Natural killer cell (primary cell): ENCODE results near the gene CAPN9. TPM values are rescaled to one million over a fixed set of nuclear protein-coding genes. Genes with fewer than 3 reads are reported as not detected.
"Not testable (repeated sequence)": the region's sequence is repeated elsewhere in the genome, so short reads cannot be mapped to it uniquely, and the experiment has no call there.

Experiments used
- ATAC-seq, 3 donors: fragments of 150-1000 bp in 2 of 3; fragments of 200-7000 bp in 1 of 3; cut with Tn5 transposase; 1 replicate in 1 of 3; 2 replicates in 2 of 3; pipeline ENCODE4 v1.10.0; 2021; ENCODE audit warnings: mild to moderate bottlenecking in 2 of 3, moderate library complexity in 2 of 3
- DNase-seq, 2 donors: peaks; one replicate each; pipeline versions ENCODE4 v3.0.0 to v3.0.0-alpha.2; 2013 to 2021; ENCODE audit warnings: mixed read lengths in 1 of 2
- H3K27ac ChIP-seq: one replicate; pipeline ENCODE4 v1.5.1; 2013; ENCODE audit warnings: mild to moderate bottlenecking, low read length
- H3K27me3 ChIP-seq: one replicate; pipeline ENCODE4 v1.6.1; 2013; ENCODE audit warnings: low read length; ENCODE audit not compliant: control insufficient read depth, insufficient read depth
- H3K36me3 ChIP-seq: one replicate; pipeline ENCODE4 v1.6.1; 2013; ENCODE audit warnings: low read length; ENCODE audit not compliant: control insufficient read depth, insufficient read depth
- H3K4me1 ChIP-seq: one replicate; pipeline ENCODE4 v1.6.1; 2013; ENCODE audit warnings: low read length; ENCODE audit not compliant: control insufficient read depth, insufficient read depth
- H3K4me3 ChIP-seq: one replicate; pipeline ENCODE4 v1.5.1; 2013; ENCODE audit warnings: low read length
- H3K9me3 ChIP-seq: one replicate; pipeline ENCODE4 v1.6.1; 2013; ENCODE audit warnings: low read length; ENCODE audit not compliant: control insufficient read depth, insufficient read depth
- H3K27ac Mint-ChIP-seq, 2 donors: one replicate each; pipeline ENCODE4 v1.8.0; 2022; ENCODE audit warnings: mild to moderate bottlenecking in 2 of 2, mixed read lengths in 2 of 2, moderate library complexity in 1 of 2
- H3K27me3 Mint-ChIP-seq, 2 donors: one replicate each; pipeline ENCODE4 v1.8.0; 2022; ENCODE audit warnings: low read depth in 2 of 2, mixed read lengths in 2 of 2
- H3K36me3 Mint-ChIP-seq: one replicate; pipeline ENCODE4 v1.8.0; 2022; ENCODE audit warnings: mixed read lengths
- H3K4me1 Mint-ChIP-seq, 2 donors: one replicate each; pipeline ENCODE4 v1.8.0; 2022; ENCODE audit warnings: mixed read lengths in 2 of 2
- H3K4me3 Mint-ChIP-seq: one replicate; pipeline ENCODE4 v1.8.0; 2022; ENCODE audit warnings: mild to moderate bottlenecking, moderate library complexity, mixed read lengths
- H3K9me3 Mint-ChIP-seq, 2 donors: one replicate each; pipeline ENCODE4 v1.8.0; 2022; ENCODE audit warnings: mixed read lengths in 2 of 2
- WGBS: methylation state at CpG from one replicate; pipeline ENCODE4 v1.1.7; 2013; ENCODE audit warnings: missing lambda C conversion rate; ENCODE audit not compliant: insufficient coverage; 5-methylcytosine and 5-hydroxymethylcytosine counted together
- intact Hi-C: fragments of 100-400 bp; cut with micrococcal nuclease; formaldehyde crosslinking; loops from one replicate; pipeline ENCODE4 v1.14.2; 2022
- total RNA-seq, 4 donors: library from RNA; stranded (reverse); fragments of 120-200 nt in 1 of 4; gene quantifications; one replicate each; pipeline versions ENCODE4 v1.2.3 to v1.2.4, GENCODE V29; 2013 to 2022
- TF ChIP-seq, protein P1 (sequence below): fragments of 200-600 bp; IDR thresholded peaks from one replicate; pipeline ENCODE4 v1.8.0; 2022; ENCODE audit warnings: antibody characterized with exemption

Gene CAPN9
- total RNA-seq, 3 donors from 2014 or later (not counting 1 experiment from before 2014, with no cell fraction given): not detected

DNA sequence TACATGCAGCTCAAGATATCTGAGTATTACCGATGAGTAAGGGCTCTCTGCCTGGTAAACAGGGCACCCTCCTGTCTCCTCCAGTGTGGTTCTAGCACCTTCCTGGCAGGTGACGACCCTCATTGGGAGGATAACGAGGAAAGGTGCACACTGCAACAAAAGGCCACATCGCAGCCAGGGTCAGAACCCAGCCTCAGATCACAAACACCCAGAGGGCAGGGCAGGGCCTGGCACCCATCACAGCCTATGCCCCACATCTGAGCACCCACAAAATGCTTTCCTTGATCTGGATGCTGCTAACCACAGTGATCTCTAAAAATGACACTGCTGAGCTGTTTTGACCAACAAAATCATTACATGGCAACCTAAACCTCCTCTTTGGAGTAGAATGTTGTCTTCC, 97.4 kb downstream of the CAPN9 start:
- no peaks in the 10 kb centered on the region for H3K27me3 Mint-ChIP-seq
- H3K27me3 ChIP-seq: no peaks in the 10 kb centered on the region
- H3K27ac ChIP-seq: no peak overlapping the region
- H3K27ac Mint-ChIP-seq: no peak overlapping the region
- H3K4me3 Mint-ChIP-seq: no peak overlapping the region
- 95% methylated on average over 4 of the region's 4 CpGs for WGBS
- H3K36me3 ChIP-seq: no peaks in the 10 kb centered on the region
- DNase-seq (no peak), ATAC-seq (no peak)
- no peaks in the 10 kb centered on the region for H3K9me3 Mint-ChIP-seq
- H3K36me3 Mint-ChIP-seq: no peaks in the 10 kb centered on the region
- intact Hi-C loops: no loop called here
- H3K4me3 ChIP-seq: no peak overlapping the region
- no peaks in the 10 kb centered on the region for H3K9me3 ChIP-seq
- TF ChIP-seq, protein P1, sequence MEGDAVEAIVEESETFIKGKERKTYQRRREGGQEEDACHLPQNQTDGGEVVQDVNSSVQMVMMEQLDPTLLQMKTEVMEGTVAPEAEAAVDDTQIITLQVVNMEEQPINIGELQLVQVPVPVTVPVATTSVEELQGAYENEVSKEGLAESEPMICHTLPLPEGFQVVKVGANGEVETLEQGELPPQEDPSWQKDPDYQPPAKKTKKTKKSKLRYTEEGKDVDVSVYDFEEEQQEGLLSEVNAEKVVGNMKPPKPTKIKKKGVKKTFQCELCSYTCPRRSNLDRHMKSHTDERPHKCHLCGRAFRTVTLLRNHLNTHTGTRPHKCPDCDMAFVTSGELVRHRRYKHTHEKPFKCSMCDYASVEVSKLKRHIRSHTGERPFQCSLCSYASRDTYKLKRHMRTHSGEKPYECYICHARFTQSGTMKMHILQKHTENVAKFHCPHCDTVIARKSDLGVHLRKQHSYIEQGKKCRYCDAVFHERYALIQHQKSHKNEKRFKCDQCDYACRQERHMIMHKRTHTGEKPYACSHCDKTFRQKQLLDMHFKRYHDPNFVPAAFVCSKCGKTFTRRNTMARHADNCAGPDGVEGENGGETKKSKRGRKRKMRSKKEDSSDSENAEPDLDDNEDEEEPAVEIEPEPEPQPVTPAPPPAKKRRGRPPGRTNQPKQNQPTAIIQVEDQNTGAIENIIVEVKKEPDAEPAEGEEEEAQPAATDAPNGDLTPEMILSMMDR: no peak
- H3K4me1 Mint-ChIP-seq: no peaks in the 10 kb centered on the region
- H3K4me1 ChIP-seq: no peaks in the 10 kb centered on the region

DNA sequence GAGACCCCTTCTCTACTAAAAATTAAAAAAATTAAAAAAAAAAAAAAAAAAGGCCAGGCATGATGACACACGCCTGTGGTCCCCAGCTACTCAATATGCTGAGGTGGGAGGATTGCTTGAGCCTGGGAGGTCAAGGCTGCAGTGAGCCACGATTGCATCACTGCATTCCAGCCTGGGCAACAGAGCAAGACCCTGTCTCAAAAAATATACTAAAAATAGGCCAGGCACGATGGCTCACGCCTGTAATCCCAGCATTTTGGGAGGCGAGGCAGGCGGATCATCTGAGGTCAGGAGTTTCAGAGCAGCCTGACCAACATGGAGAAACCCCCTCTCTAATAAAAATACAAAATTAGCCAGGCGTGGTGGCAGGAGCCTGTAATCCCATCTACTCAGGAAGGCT, 98.0 kb downstream of the CAPN9 start:
- H3K27ac ChIP-seq, H3K9me3 ChIP-seq, H3K27me3 Mint-ChIP-seq, DNase-seq, H3K9me3 Mint-ChIP-seq, H3K36me3 ChIP-seq, H3K4me1 ChIP-seq, H3K36me3 Mint-ChIP-seq, H3K4me1 Mint-ChIP-seq, H3K4me3 Mint-ChIP-seq, intact Hi-C loops, H3K27ac Mint-ChIP-seq, H3K4me3 ChIP-seq, ATAC-seq, H3K27me3 ChIP-seq: not testable (repeated sequence)
- 92% methylated on average over 7 of the region's 7 CpGs for WGBS

DNA sequence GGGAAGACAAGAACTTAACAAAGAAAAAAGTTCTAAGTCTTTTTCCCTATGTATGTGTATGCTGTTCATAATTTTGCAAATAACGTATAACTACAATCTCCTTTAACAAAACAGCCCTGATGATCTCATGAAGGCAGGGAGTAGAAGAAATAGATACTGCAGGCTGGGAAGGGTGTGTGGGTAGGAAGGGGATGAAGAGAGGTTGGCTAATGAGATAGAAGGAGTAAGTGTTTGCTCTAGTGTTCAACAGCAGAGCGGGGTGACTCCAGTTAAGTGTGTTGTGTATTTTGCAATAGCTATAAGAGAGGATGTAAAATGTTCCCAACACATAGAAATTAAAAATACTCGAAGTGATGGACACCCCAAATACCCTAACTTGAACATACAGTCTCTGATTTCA, 101.0 kb downstream of the CAPN9 start:
- H3K27ac ChIP-seq: no peak overlapping the region
- H3K4me1 Mint-ChIP-seq: no peaks in the 10 kb centered on the region
- no peaks in the 10 kb centered on the region for H3K27me3 Mint-ChIP-seq
- no peaks in the 10 kb centered on the region for H3K27me3 ChIP-seq
- no peak for DNase-seq
- WGBS: 73% methylated on average over 1 of the region's 3 CpGs
- intact Hi-C loops: no loop called here
- H3K4me3 ChIP-seq: no peak overlapping the region
- ATAC-seq: no peak
- H3K9me3 Mint-ChIP-seq: no peaks in the 10 kb centered on the region
- no peaks in the 10 kb centered on the region for H3K9me3 ChIP-seq
- no peaks in the 10 kb centered on the region for H3K4me1 ChIP-seq
- H3K4me3 Mint-ChIP-seq: no peak overlapping the region
- H3K27ac Mint-ChIP-seq: no peak overlapping the region
- no peaks in the 10 kb centered on the region for H3K36me3 ChIP-seq
- TF ChIP-seq, protein P1: no peak
- H3K36me3 Mint-ChIP-seq: no peaks in the 10 kb centered on the region

DNA sequence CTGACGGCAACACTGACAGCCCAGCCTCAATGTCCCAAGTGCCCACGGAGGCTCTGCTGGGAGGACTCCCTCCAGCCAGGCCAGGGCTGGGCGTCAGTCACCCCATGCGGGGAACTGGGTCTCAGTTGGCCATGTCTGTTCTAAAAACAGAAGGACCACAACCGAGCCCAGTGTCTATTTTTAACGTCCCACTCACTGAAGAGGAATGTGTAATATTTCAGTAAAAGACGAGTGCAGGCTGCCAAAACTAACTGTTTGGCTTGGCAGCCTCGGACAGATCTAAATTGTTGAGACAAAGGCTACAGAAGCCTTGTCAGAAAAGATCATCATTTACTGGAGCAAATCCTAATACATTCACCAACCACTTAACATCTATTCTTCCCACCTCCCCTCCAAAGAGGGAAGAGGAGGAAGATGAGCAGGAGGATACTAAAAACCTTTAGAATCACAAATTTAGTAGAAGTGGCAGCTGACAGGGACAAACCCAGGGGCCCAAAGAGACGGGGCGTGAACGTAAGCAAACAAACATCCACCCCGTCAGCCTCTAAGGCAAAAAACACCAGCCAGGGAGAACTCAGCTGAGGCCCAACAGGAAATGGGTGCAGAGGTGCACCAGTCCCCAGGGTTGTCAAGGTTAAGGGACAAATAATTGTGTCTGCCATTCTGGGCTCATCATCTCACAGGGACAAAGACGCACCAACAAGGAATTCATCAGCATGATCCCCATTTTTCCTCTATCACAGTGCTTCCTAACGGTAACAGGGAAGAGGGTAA, 102.5 kb downstream of the CAPN9 start:
- no peak overlapping the region for H3K27ac ChIP-seq
- H3K4me3 Mint-ChIP-seq: no peak overlapping the region
- no peak for DNase-seq
- H3K4me1 ChIP-seq: no peaks in the 10 kb centered on the region
- intact Hi-C loops: no loop called here
- no peak for ATAC-seq
- no peaks in the 10 kb centered on the region for H3K27me3 ChIP-seq
- no peaks in the 10 kb centered on the region for H3K9me3 ChIP-seq
- WGBS: 86% methylated on average over 14 of the region's 14 CpGs
- H3K9me3 Mint-ChIP-seq: no peaks in the 10 kb centered on the region
- H3K27me3 Mint-ChIP-seq: no peaks in the 10 kb centered on the region
- H3K36me3 ChIP-seq: no peaks in the 10 kb centered on the region
- no peaks in the 10 kb centered on the region for H3K4me1 Mint-ChIP-seq
- TF ChIP-seq, protein P1: no peak
- no peak overlapping the region for H3K4me3 ChIP-seq
- H3K27ac Mint-ChIP-seq: no peak overlapping the region
- H3K36me3 Mint-ChIP-seq: no peaks in the 10 kb centered on the region
